ENCODE data around the gene MOV10L1.
A peak's percentile ranks its signal among the peaks of the same experiment; 100 is the strongest.

MOV10L1 gene

DNA sequence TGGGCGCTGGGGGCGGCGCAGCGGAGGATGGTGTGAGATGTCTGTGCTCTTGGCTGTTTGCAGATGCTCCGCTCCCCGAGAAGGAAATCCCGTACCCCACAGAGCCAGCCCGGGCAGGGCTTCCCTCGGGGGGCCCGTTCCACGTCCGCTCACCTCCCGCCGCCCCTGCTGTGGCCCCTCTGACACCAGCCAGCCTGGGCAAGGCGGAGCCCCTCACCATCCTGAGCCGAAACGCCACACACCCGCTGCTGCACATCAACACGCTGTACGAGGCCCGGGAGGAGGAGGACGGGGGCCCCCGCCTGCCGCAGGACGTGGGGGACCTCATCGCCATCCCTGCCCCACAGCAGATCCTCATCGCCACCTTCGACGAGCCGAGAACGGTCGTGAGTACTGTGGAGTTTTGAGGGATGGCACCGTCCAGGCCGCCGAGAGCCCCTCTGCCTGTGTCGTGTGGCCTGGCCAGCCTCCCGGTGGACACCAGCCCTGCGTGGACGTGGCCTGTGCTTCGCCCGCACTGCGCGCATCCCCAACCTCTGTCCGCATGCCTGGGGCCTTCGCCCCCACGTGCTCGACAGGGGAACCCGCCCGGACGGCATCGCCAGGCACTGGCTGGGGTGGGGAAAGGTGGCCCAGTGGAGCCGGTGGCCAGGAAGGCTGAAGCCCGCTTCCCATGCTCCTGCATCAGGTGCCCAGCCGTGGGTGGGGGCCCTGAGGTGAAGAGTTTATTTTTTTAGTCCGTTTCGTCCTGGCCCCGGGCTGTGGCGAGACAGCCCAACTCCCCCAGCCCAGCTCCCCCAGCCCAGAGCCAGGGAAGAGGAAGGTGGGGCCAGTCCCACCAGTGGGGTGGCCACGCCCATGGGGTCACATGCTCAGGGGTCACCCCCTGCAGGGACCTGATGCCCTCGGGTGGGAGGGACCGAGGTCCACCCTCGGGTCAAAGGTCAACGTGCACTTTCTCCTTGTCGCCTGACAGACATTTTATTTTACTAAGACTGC is 89.4 kb downstream of the MOV10L1 start:
- DNase-seq, result no peak

DNA sequence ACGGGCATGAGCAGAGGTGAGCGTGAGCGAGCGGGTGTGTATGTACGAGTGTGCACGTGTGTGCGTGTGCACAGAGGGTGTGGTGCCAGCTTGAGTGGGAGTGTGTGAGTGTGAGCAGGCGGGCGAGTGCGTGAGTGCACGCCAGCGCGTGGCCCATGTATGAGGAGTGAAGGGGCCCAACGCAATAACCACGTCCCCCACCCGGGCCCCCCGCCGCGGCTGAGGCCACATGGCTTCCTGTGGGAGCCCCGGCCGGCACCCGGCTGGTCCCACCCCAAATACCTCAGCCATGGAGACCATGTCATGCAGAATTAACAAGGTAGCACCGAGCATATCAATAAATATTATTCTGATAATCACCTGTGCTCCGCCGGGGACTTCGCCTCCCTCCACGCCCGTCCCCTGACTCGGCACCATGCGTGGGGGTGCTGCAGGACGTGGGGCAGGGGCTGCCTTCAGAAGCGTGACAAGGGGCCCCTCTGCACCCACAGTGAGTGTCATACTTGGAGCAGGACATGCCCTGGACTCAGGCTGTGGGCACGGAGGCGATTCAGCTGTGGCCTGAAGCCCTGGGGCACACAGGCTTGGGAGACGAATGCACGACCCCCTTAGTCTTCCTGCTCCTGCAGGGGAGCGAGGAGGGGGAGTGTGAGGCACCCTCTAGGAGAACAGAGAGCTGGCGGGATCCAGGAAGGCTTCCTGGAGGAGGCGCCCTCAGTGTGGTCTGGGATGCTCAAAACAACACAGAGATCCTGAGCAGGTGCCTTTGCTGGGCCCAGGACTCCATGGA is 90.3 kb downstream of the MOV10L1 start:
- DNase-seq, result no peak

DNA sequence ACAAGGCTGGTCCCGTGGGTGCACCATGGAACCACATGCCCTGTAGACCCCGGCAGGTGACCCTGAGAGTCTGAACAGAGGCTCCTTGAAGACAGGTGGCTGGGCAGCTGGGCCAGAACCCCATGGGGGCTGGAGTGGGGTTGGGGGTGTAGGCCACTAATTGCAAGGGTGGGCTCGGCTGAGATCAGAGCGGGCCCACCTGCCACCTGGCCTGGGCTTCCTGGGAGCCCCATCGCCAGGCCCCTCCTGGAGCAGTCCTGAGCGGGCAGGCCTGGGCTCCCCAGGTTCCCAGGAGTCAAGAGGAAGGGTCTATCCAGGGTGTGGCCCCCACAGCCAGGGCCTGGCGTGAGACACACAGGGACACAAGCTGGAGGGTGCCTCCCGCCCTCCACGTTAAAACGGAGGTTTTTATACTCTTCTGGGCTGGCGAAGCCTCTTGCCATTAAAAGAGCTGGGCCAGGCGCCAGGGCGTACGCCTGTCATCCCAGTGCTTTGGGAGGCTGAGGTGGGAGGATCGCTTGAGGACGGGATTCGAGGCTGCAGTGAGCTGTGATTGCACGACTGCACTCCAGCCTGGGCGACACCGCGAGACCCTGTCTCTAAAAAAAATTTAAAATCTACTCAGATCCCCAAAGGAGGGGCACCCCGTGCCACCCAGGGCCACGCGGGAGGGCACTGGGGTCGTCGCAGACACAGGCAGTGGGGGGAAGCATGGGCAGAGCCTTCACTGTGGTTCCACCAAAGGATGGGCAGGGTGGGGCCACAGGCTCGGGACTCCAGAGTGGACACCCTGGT is 91.1 kb downstream of the MOV10L1 start:
- DNase-seq, result no peak

GRCh38 chr22:50182176-50183081 is 92.6 kb downstream of the MOV10L1 start:
- DNase-seq, result no peak

DNA sequence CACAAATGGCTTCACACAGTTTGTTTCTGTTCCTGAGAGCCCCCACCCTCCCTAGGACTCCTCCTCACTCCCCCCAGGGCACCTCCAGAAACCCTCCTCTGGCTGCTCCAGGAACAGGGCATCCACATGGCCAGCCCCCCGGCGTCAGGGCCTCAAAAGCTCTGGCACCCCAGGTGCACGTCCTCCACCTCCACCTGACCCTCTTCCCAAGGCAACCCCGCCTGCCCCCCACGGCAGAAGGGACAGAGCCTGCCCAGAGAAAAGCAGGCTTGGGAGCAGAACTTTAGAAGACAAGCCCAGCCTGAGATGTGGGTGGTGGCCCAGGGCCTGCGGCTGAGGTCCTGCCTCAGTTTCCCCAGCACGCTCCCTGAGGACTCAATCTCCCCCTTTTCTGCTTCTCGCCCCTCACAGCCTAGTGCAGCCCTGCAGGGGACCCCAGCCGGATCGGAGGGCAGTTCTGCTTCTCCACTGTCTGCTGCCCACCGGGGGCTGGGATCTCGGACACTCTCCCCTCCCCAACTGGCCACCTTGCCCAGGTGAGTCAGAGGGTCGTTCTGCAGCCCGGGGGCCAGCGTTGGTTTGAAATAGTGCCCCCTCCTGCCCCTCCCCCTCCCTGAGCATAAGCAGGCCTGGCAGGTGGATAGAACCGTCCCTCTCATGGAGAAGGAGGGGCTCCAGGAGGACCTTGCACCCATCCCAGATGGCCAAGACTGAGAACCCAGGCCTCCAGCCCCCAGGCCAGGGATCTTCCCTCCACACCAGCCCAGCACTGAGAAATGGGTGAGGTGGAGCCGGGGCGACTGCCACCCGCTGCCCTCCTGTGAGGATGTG is 93.5 kb downstream of the MOV10L1 start:
- DNase-seq, result no peak

GRCh38 chr22:50184004-50184901 is 94.4 kb downstream of the MOV10L1 start:
- no peak for DNase-seq

- no peak for DNase-seq
Measured at GRCh38 chr22:50184902-50185374, 95.1 kb downstream of the MOV10L1 start.

DNA sequence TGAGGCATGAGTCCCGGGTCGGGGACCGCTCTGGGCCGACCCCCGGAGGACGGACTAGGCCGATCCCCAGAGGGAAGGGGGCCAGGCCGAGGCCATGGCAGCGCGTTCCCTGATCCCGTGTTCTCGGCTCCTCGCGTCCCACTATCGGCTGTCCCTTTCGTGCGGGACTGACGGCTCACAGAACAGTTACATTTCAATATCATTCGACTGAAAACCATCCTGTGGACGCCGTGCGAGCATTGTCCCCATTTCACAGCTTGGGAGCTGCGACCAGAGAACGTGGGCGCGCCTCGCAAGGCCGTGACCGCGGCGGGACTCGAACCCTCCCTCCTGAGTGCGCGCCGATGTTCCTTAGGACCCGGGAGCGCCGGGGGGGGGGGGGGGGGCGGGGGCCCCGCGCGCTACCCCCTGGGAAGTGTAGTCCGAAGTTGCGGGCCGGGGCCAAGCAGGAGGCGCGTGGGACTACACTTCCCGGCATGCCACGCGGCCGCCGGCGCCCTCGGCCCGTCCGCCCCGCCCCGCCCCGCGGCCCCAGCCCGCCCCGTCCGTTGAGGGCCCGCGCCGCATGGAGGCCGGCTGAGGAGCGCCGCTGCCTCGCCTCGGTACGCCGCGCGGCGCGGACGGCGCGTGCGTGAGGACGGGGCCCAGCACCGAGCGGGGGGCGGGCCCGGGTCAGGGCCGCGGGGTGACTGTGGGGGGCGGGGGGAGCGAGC is 95.7 kb downstream of the MOV10L1 start, which contains the start of gene TRABD:
Gene TRABD, plus strand, starts transcription at position 539 of the 713 bp plus-strand sequence. CDS start 7,148 bp downstream, outside the sequence.
- peak; percentile 81 for DNase-seq

- no peak for DNase-seq
Measured at GRCh38 chr22:50186181-50186714, 96.4 kb downstream of the MOV10L1 start.

- DNase-seq, result no peak
Measured at GRCh38 chr22:50186761-50187523, 97.1 kb downstream of the MOV10L1 start.

DNA sequence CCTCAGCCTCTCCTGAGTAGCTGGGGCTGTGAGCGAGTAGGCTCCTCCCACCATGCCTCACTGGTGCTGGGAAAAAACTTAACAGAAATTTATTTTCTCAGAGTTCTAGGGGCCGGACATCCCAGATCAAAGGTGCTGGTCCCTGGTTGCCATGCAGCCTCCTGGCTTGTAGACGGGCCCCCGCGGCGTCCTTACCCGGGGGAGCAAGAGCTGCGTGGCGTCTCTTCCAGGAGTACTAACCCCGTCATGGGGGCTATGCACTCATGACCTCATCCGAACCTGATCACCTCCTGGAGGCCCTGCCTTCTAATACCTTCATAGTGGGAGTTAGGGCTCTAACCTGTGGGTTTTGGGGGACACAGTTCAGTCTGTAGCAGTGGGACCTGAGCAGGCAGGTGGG is 98.5 kb downstream of the MOV10L1 start:
- no peak for DNase-seq

- peak; percentile 16 for DNase-seq
Measured at GRCh38 chr22:50189184-50189848, 99.5 kb downstream of the MOV10L1 start.

DNA sequence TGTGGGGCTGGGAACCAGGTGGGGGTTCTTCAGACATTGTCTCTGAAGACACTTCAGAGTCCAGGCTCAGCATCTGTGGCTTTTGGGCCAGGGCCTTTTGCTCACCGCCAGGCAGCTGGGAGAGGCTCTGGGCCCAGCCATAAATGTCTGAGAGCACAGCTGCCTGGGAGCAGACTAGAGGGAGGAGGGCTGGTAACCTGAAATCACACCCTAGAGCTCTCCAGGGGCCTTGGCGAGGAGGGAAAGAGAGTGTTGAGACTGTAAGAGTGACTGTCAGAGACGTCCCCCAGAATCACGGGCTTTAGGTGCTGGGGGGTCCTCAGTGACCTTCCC is 100.0 kb downstream of the MOV10L1 start:
- DNase-seq, result no peak

DNA sequence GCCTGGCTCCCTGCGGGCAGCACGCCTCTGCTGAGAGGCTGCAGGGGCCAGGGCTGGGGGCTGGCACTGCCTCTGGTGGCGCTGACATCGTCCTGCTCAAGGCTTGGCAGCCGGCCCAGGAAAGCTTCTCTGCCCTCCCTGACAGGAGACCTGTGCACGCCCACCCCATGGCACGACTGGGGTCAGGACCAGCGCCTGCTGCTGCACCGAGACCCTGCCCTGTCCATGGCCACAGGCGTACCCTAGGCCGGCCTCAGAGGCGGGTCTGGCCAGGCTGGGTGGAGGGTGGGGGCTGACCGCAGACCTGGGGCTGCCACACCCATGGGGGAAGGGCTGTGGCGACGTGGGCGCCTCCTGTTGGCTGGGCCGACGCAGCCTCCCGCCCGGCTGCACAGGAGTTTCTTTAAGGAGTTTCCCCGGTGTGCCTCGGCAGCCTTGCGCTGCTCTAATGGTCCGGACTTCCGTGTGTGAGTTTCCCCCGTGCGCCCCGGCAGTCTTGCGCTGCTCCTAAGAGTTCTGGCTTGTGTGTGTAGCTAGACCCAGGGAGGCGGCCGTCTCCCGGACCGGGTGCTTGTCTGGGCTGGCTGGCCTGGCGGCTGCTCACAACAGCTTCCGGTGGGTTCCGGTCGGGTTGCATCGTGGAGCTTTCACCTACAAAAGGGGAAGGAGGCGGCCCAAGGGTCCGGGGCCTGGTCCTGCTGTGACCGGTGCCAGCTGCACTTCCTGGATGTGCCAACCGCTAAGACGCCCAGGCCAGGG is 100.6 kb downstream of the MOV10L1 start:
- peak; percentile 19 for DNase-seq

DNA sequence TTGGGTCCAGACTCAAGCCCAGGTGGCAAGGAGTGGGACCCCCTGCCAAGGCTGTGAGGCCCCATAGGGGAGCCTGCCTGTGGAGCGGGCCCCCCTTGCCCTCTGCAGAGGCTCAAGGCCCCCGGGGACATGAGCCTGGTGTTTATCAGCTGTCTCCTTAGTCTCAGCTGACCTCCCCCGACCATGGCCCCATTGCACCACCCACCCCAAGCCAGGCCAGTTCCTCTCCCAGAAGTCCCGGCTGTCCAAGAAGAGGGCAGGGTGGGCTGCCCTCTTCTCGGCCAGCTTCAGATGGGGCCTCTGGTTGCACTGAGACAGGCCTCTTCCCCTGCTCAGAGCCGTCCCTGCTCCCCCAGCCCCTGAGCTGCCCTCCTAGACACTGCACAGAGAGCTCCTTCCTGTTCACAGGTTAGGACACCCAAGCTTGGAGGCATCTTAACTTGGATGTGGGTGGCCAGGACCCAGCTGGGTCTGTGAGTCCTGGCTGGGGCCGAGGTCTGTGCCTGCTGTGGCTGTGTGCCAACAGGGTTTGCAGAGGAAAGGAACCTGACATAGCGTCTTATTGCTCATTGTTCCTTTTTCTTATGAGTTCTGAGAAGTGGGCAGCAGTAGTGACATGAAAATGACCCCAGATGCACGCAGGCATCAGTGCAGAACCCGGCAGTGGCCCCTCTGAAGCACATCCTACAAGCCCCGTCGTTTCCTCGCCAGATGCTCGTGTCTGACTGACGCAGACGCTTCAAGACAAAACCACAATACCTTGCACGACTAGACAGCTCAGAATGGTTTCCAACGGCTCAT is 101.3 kb downstream of the MOV10L1 start:
- DNase-seq, result no peak
